IMR-90 (cell line): Measurements from ENCODE around the gene CEP20. TPM values are rescaled to one million over a fixed set of nuclear protein-coding genes. Genes with fewer than 3 reads are reported as not detected.

ENCODE experiments used
- ATAC-seq: fragments of 200-7000 bp; cut with Tn5 transposase; 2 replicates; pipeline ENCODE4 v1.9.1; 2020; ENCODE audit warnings: low read depth, mild to moderate bottlenecking, moderate library complexity
- BruUV-seq: library from RNA; stranded (reverse); fragments of 400-500 nt; replicated peaks from 2 replicates; lab custom pipeline; 2021; lab: Mats Ljungman, UMichigan
- CTCF ChIA-PET: fragments of 300-600 bp; formaldehyde crosslinking; extraction: SDS; loops from one replicate; lab custom pipeline; 2021; ENCODE audit warnings: antibody characterized with exemption; lab: Yijun Ruan, JAX
- POLR2A ChIA-PET: fragments of 300-600 bp; sonication (Branson Sonifier 250); formaldehyde crosslinking; loops from one replicate; lab custom pipeline; 2022; ENCODE audit warnings: antibody characterized with exemption; ENCODE audit not compliant: unreplicated experiment; lab: Charles Lee
- DNase-seq: peaks from one replicate; pipeline ENCODE4 v3.0.0; 2013
- H2AFZ ChIP-seq: replicated peaks from 2 replicates; pipeline ENCODE3; 2013; ENCODE audit warnings: low read length, mild to moderate bottlenecking; ENCODE audit not compliant: poor library complexity
- H2AK5ac ChIP-seq: 2 replicates; pipeline ENCODE4 v1.6.1; 2013; ENCODE audit warnings: low read depth, low read length, inconsistent platforms
- H2AK9ac ChIP-seq: replicated peaks from 2 replicates; pipeline ENCODE3; 2013; ENCODE audit warnings: mild to moderate bottlenecking, low read depth, low read length, moderate library complexity; ENCODE audit not compliant: poor library complexity
- H2BK120ac ChIP-seq: 2 replicates; pipeline ENCODE4 v1.6.1; 2013; ENCODE audit warnings: low read depth, low read length, inconsistent platforms
- H2BK15ac ChIP-seq: 3 replicates; pipeline ENCODE4 v1.6.1; 2013; ENCODE audit warnings: low read depth, low read length, inconsistent platforms
- H2BK20ac ChIP-seq: 2 replicates; pipeline ENCODE4 v1.6.1; 2013; ENCODE audit warnings: low read depth, mild to moderate bottlenecking, inconsistent platforms, low read length, moderate library complexity
- H2BK5ac ChIP-seq: 2 replicates; pipeline ENCODE4 v1.6.1; 2013; ENCODE audit warnings: mild to moderate bottlenecking, low read depth, low read length, inconsistent platforms; ENCODE audit not compliant: poor library complexity, severe bottlenecking
- H3K14ac ChIP-seq: replicated peaks from 2 replicates; pipeline ENCODE4 v1.6.1; 2013; ENCODE audit warnings: low read depth, low read length, inconsistent platforms
- H3K18ac ChIP-seq: 2 replicates; pipeline ENCODE4 v1.6.1; 2013; ENCODE audit warnings: low read depth, low read length, control low read depth
- H3K23ac ChIP-seq: 2 replicates; pipeline ENCODE4 v1.6.1; 2013; ENCODE audit warnings: low read depth, low read length, inconsistent platforms
- H3K27ac ChIP-seq: 2 replicates; pipeline ENCODE4 v1.5.1; 2013; ENCODE audit warnings: mild to moderate bottlenecking, control low read depth, low read length; ENCODE audit not compliant: insufficient read depth
- H3K27me3 ChIP-seq: 2 replicates; pipeline ENCODE4 v1.6.1; 2013; ENCODE audit warnings: low read length; ENCODE audit not compliant: control insufficient read depth, insufficient read depth
- H3K36me3 ChIP-seq: 2 replicates; pipeline ENCODE4 v1.6.1; 2013; ENCODE audit warnings: low read length, mixed read lengths; ENCODE audit not compliant: control insufficient read depth, insufficient read depth
- H3K4ac ChIP-seq: 2 replicates; pipeline ENCODE4 v1.6.1; 2013; ENCODE audit warnings: low read depth, low read length, inconsistent platforms
- H3K4me1 ChIP-seq: 2 replicates; pipeline ENCODE4 v1.6.1; 2013; ENCODE audit warnings: low read length, mixed read lengths; ENCODE audit not compliant: control insufficient read depth, insufficient read depth
- H3K4me2 ChIP-seq: 2 replicates; pipeline ENCODE4 v1.6.1; 2013; ENCODE audit warnings: low read depth, mild to moderate bottlenecking, control low read depth, low read length, moderate library complexity
- H3K4me3 ChIP-seq: 2 replicates; pipeline ENCODE4 v1.5.1; 2013; ENCODE audit warnings: low read depth, mild to moderate bottlenecking, control low read depth, low read length, moderate library complexity; ENCODE audit not compliant: insufficient read depth
- H3K56ac ChIP-seq: 2 replicates; pipeline ENCODE4 v1.6.1; 2013; ENCODE audit warnings: low read length, inconsistent platforms; ENCODE audit not compliant: insufficient read depth; ENCODE audit errors: extremely low read depth
- H3K79me1 ChIP-seq, 2 experiments: 2 replicates each; pipeline ENCODE4 v1.6.1; 2013; ENCODE audit warnings: low read length in 2 of 2, inconsistent platforms in 1 of 2, low read depth in 1 of 2
- H3K9ac ChIP-seq: 2 replicates; pipeline ENCODE4 v1.6.1; 2013; ENCODE audit warnings: low read depth, low read length, control low read depth
- H3K9me1 ChIP-seq: 2 replicates; pipeline ENCODE4 v1.6.1; 2013; ENCODE audit warnings: low read length, inconsistent platforms; ENCODE audit not compliant: insufficient read depth
- H3K9me3 ChIP-seq: 2 replicates; pipeline ENCODE4 v1.6.1; 2013; ENCODE audit warnings: low read length; ENCODE audit not compliant: control insufficient read depth, insufficient read depth
- H4K20me1 ChIP-seq: 2 replicates; pipeline ENCODE4 v1.6.1; 2013; ENCODE audit warnings: low read length, inconsistent platforms; ENCODE audit not compliant: insufficient read depth
- H4K5ac ChIP-seq: 2 replicates; pipeline ENCODE4 v1.6.1; 2013; ENCODE audit warnings: mild to moderate bottlenecking, low read depth, low read length, control low read depth
- H4K8ac ChIP-seq, 2 experiments: 2 replicates each; pipeline ENCODE4 v1.6.1; 2013; ENCODE audit warnings: low read depth in 2 of 2, low read length in 2 of 2, control low read depth in 1 of 2, inconsistent platforms in 1 of 2
- H4K91ac ChIP-seq: 2 replicates; pipeline ENCODE4 v1.6.1; 2013; ENCODE audit warnings: low read depth, low read length, inconsistent platforms; ENCODE audit not compliant: insufficient read depth
- BHLHE40 ChIP-seq: fragments of 150-350 bp; IDR thresholded peaks from 2 replicates; pipeline ENCODE4 v1.6.1; 2016; ENCODE audit warnings: mild to moderate bottlenecking, low read depth, low read length
- FOS ChIP-seq: fragments of 150-350 bp; IDR thresholded peaks from 2 replicates; pipeline ENCODE4 v1.6.1; 2016; ENCODE audit warnings: low read depth, low read length
- MXI1 ChIP-seq: IDR thresholded peaks from 2 replicates; pipeline ENCODE4 v1.6.1; 2012; ENCODE audit warnings: low read depth, mild to moderate bottlenecking, low read length, moderate library complexity, borderline replicate concordance
- NFE2L2 ChIP-seq: fragments of 150-350 bp; IDR thresholded peaks from 2 replicates; pipeline ENCODE4 v1.6.1; 2016; ENCODE audit warnings: low read depth, mild to moderate bottlenecking, low read length
- POLR2A ChIP-seq: IDR thresholded peaks from 2 replicates; pipeline ENCODE4 v1.6.1; 2012; ENCODE audit warnings: mild to moderate bottlenecking, low read depth, low read length
- RAD21 ChIP-seq: IDR thresholded peaks from 2 replicates; pipeline ENCODE4 v1.6.1; 2012; ENCODE audit warnings: low read length, improper control_type of control experiment
- RCOR1 ChIP-seq: IDR thresholded peaks from 2 replicates; pipeline ENCODE4 v1.6.1; 2012; ENCODE audit warnings: mild to moderate bottlenecking, low read length, improper control_type of control experiment; ENCODE audit not compliant: insufficient replicate concordance
- WGBS, 2 experiments: methylation state at CpG; one replicate each; pipeline versions ENCODE4 v1.1.5 to v1.1.7; 2013; ENCODE audit warnings: missing lambda C conversion rate in 2 of 2; ENCODE audit not compliant: insufficient read length in 1 of 2; ENCODE audit errors: extremely low coverage in 2 of 2; 5-methylcytosine and 5-hydroxymethylcytosine counted together
- dilution Hi-C: fragments of 300-500 bp; cut with HindIII; formaldehyde crosslinking; loops from one replicate; pipeline ENCODE4 v1.14.3; 2018; ENCODE audit warnings: low sequenced_read_pairs; ENCODE audit not compliant: unreplicated experiment
- in situ Hi-C: fragments of 300-500 bp; cut with MboI; formaldehyde crosslinking; loops from 3 replicates; pipeline ENCODE4 v1.14.3; 2019; ENCODE audit warnings: low sequenced_read_pairs, inconsistent platforms, mixed read lengths
- intact Hi-C: fragments of 100-400 bp; cut with micrococcal nuclease; formaldehyde crosslinking; loops from 2 replicates; pipeline ENCODE4 v1.10.0; 2022
- polyA plus RNA-seq, 3 experiments: library from polyadenylated mRNA; depleted of rRNA; stranded (reverse); fragments of >200 nt; gene quantifications; 2 replicates each; pipeline ENCODE4 v1.2.3, GENCODE V29; 2012; ENCODE audit warnings: low replicate concordance in 1 of 3
- total RNA-seq: library from RNA; depleted of rRNA; stranded (reverse); fragments of >200 nt; gene quantifications from 2 replicates; pipeline ENCODE4 v1.2.3, GENCODE V29; 2012
- TF ChIP-seq, protein P1 (sequence below): fragments of 150-350 bp; IDR thresholded peaks from 2 replicates; pipeline ENCODE4 v1.6.1; 2016; ENCODE audit warnings: low read depth, mild to moderate bottlenecking, low read length, moderate library complexity, borderline replicate concordance

The CEP20 gene
- total and polyA plus RNA-seq, 2 of the 4 experiments (the other 2 are of a cell fraction) = 28.8 to 40.1 TPM

DNA sequence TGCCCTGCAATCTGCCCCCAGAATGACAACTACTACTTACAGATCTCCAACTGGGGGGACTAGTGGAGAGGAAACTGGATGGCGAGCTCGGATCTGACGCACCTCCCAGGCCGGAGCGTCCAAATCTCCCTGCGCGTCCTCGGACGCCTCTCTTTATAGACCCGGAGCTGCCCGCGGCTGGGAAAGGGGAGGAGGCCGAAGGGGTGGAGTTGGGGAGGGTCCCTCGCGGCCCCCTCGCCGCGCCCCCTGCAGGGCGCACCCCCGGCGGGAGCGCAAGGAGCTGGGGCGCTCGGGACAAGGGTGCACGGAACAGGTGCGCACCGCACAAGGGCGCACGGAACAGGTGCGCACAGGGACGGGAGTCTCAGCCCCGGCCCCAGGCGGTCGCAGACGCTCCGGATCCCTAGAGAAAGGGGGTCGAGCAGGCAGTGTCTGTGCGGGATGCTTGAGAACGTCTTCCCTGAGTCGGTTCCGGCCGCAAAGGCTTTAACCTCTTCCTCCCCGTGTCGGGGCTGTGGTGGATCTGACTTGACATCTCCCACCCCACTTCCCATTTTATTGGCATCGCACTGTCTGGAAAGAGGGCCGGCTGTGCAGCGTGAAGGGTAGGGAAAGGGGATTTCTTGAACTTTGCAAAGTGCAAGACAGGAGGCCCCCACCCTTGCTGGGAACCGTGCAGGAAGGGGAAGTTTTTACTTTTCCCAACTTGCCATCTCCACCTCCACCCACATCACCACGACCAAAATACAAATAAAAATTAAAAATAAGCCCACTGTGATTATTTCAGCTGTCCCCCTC lies 31.3 kb downstream of the CEP20 start, which contains the start of gene MYH11:
MYH11 (minus strand) TSS at position 128 of the 798 bp plus-strand sequence. CDS start 18,776 bp downstream, outside the sequence.
- Histone ChIP-seq H3K9me3 (no peaks in the 10 kb centered on the region), H3K56ac (peak within 1 kb of the TSS; percentile 89), H3K18ac (peak within 1 kb of the TSS; percentile 99), H2AK5ac (peak within 1 kb of the TSS; percentile 84), H3K4me3 (peak within 1 kb of the TSS; percentile 61), H3K4ac (peak within 1 kb of the TSS; percentile 98), H2BK20ac (peak within 1 kb of the TSS; percentile 99), H3K9me1 (no peaks in the 10 kb centered on the region; the same call in 1 of the 2 replicates), H3K36me3 (no peaks in the 10 kb centered on the region), H3K9ac (peak within 1 kb of the TSS; percentile 91), H3K27ac (peak within 1 kb of the TSS; percentile 53), H3K4me1 (peaks cover 8% of the 10 kb centered on the region), H4K5ac (peak within 1 kb of the TSS; percentile 92), H4K20me1 (no peaks in the 10 kb centered on the region), H3K27me3 (peaks cover 30% of the 10 kb centered on the region), H3K4me2 (peak within 1 kb of the TSS; percentile 96), H3K79me1 (no peaks in the 10 kb centered on the region), H2AK9ac (peak within 1 kb of the TSS; percentile 3), H4K91ac (peak within 1 kb of the TSS; percentile 97), H3K14ac (peak within 1 kb of the TSS; percentile 100), H2BK5ac (peak within 1 kb of the TSS; percentile 45), H2BK15ac (peak within 1 kb of the TSS; percentile 90), H2AFZ (peak within 1 kb of the TSS; percentile 92), H2BK120ac (peak within 1 kb of the TSS; percentile 99), H3K23ac (peak within 1 kb of the TSS; percentile 100), H4K8ac (peak within 1 kb of the TSS; percentile 76 to 95)
- DNase-seq (no peak), ATAC-seq (no peak)
- CTCF ChIA-PET = no interaction called here
- in situ Hi-C loops = no loop called here
- POLR2A ChIA-PET = no interaction called here
- no peak for TF ChIP-seq MXI1
- TF ChIP-seq BHLHE40 = no peak
- TF ChIP-seq, protein P1, sequence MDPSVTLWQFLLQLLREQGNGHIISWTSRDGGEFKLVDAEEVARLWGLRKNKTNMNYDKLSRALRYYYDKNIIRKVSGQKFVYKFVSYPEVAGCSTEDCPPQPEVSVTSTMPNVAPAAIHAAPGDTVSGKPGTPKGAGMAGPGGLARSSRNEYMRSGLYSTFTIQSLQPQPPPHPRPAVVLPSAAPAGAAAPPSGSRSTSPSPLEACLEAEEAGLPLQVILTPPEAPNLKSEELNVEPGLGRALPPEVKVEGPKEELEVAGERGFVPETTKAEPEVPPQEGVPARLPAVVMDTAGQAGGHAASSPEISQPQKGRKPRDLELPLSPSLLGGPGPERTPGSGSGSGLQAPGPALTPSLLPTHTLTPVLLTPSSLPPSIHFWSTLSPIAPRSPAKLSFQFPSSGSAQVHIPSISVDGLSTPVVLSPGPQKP = no peak
- TF ChIP-seq FOS = no peak
- TF ChIP-seq NFE2L2 = no peak
- TF ChIP-seq RAD21 = no peak
- no peak for TF ChIP-seq RCOR1
- TF ChIP-seq POLR2A = no peak
- 2% methylated on average over 11 of the region's 49 CpGs; no CpG with 5 or more reads in 1 of the 2 experiments for WGBS, 2 experiments
- BruUV-seq = no TSS peak
- dilution Hi-C loops = no loop called here
- intact Hi-C loops = no loop called here
